HFF-Myc (cell line): Measurements from ENCODE around the gene GPR25.

Experiments used
- DNase-seq: peaks from one replicate; pipeline ENCODE4 v3.0.0-alpha.2; 2011; ENCODE audit warnings: low read depth; ENCODE audit errors: extremely low read depth
- H3K4me3 ChIP-seq: replicated peaks from 2 replicates; pipeline ENCODE4 v1.5.1; 2011; ENCODE audit warnings: low read depth, mild to moderate bottlenecking, control low read depth, low read length
- CTCF ChIP-seq: IDR thresholded peaks from 2 replicates; pipeline ENCODE4 v1.5.1; 2012; ENCODE audit warnings: mild to moderate bottlenecking, low read depth, low read length, control low read depth; ENCODE audit errors: missing control alignments

The GPR25 gene

GRCh38 chr1:200896531-200897196, 23.9 kb downstream of the GPR25 start:
- TF ChIP-seq CTCF, result no peak
- no peak overlapping the region for H3K4me3 ChIP-seq
- DNase-seq, result no peak

- DNase-seq, result no peak
- no peak overlapping the region for H3K4me3 ChIP-seq
- TF ChIP-seq CTCF, result no peak
Observed at GRCh38 chr1:200897259-200897658, 24.5 kb downstream of the GPR25 start.

- TF ChIP-seq CTCF, result no peak
- no peak for DNase-seq
- no peak overlapping the region for H3K4me3 ChIP-seq
Observed at GRCh38 chr1:200899015-200899386, 26.2 kb downstream of the GPR25 start.

GRCh38 chr1:200899451-200899915, 26.7 kb downstream of the GPR25 start:
- no peak for TF ChIP-seq CTCF
- DNase-seq, result no peak
- H3K4me3 ChIP-seq, result no peak overlapping the region

GRCh38 chr1:200899954-200900867, 27.4 kb downstream of the GPR25 start:
- no peak for DNase-seq
- H3K4me3 ChIP-seq, result no peak overlapping the region
- no peak for TF ChIP-seq CTCF

- H3K4me3 ChIP-seq, result no peak overlapping the region
- no peak for DNase-seq
- TF ChIP-seq CTCF, result no peak
Observed at GRCh38 chr1:200900877-200901276, 28.1 kb downstream of the GPR25 start.
